Measurements from ENCODE around the gene SCYL1. TPM values are rescaled to one million over a fixed set of nuclear protein-coding genes. Genes with fewer than 3 reads are reported as not detected.

Gene SCYL1
- total RNA-seq, 1 experiment from 2014 or later = 53.6 TPM

DNA sequence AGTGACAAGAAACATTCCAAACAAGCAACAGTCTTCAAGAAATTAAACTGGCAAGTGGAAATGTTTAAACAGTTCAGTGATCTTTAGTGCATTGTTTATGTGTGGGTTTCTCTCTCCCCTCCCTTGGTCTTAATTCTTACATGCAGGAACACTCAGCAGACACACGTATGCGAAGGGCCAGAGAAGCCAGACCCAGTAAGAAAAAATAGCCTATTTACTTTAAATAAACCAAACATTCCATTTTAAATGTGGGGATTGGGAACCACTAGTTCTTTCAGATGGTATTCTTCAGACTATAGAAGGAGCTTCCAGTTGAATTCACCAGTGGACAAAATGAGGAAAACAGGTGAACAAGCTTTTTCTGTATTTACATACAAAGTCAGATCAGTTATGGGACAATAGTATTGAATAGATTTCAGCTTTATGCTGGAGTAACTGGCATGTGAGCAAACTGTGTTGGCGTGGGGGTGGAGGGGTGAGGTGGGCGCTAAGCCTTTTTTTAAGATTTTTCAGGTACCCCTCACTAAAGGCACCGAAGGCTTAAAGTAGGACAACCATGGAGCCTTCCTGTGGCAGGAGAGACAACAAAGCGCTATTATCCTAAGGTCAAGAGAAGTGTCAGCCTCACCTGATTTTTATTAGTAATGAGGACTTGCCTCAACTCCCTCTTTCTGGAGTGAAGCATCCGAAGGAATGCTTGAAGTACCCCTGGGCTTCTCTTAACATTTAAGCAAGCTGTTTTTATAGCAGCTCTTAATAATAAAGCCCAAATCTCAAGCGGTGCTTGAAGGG is 20.0 kb upstream of the SCYL1 start:
- intact Hi-C loops (cut with micrococcal nuclease; ENCODE audit: unreplicated experiment) = loop anchor here (2.0 to 5.0 kb wide), 2 partner anchors 38 to 76 kb away; no protein-coding TSS in a partner anchor
- DNase-seq = no peak
- H3K4me1 Mint-ChIP-seq (ENCODE audit: low read depth, unreplicated experiment) = peaks cover 11% of the 10 kb centered on the region
- H3K36me3 Mint-ChIP-seq (ENCODE audit: insufficient read depth, unreplicated experiment) = no peaks in the 10 kb centered on the region
- peaks cover 9% of the 10 kb centered on the region for H3K27me3 Mint-ChIP-seq (ENCODE audit: unreplicated experiment)
- H3K9me3 Mint-ChIP-seq (ENCODE audit: low read depth, unreplicated experiment) = no peaks in the 10 kb centered on the region
- no peak overlapping the region for H3K27ac Mint-ChIP-seq (ENCODE audit: unreplicated experiment)
- H3K4me3 Mint-ChIP-seq (ENCODE audit: low read depth, unreplicated experiment) = no peak overlapping the region
- CTCF ChIA-PET = interaction anchor here (0.7 to 1.8 kb wide), 3 partner anchors 33 to 492 kb away, joined by 3 to 5 read pairs (median 5); no protein-coding TSS in a partner anchor
- TSS peak; percentile 0 for BruUV-seq (replicated peaks)
- TF ChIP-seq, protein P1, sequence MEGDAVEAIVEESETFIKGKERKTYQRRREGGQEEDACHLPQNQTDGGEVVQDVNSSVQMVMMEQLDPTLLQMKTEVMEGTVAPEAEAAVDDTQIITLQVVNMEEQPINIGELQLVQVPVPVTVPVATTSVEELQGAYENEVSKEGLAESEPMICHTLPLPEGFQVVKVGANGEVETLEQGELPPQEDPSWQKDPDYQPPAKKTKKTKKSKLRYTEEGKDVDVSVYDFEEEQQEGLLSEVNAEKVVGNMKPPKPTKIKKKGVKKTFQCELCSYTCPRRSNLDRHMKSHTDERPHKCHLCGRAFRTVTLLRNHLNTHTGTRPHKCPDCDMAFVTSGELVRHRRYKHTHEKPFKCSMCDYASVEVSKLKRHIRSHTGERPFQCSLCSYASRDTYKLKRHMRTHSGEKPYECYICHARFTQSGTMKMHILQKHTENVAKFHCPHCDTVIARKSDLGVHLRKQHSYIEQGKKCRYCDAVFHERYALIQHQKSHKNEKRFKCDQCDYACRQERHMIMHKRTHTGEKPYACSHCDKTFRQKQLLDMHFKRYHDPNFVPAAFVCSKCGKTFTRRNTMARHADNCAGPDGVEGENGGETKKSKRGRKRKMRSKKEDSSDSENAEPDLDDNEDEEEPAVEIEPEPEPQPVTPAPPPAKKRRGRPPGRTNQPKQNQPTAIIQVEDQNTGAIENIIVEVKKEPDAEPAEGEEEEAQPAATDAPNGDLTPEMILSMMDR (IDR thresholded peaks at IDR 0.05; ENCODE audit: unreplicated experiment) = no peak

DNA sequence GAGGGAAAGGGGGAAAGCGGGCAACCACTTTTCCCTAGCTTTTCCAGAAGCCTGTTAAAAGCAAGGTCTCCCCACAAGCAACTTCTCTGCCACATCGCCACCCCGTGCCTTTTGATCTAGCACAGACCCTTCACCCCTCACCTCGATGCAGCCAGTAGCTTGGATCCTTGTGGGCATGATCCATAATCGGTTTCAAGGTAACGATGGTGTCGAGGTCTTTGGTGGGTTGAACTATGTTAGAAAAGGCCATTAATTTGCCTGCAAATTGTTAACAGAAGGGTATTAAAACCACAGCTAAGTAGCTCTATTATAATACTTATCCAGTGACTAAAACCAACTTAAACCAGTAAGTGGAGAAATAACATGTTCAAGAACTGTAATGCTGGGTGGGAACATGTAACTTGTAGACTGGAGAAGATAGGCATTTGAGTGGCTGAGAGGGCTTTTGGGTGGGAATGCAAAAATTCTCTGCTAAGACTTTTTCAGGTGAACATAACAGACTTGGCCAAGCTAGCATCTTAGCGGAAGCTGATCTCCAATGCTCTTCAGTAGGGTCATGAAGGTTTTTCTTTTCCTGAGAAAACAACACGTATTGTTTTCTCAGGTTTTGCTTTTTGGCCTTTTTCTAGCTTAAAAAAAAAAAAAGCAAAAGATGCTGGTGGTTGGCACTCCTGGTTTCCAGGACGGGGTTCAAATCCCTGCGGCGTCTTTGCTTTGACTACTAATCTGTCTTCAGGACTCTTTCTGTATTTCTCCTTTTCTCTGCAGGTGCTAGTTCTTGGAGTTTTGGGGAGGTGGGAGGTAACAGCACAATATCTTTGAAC is 19.2 kb upstream of the SCYL1 start:
- peaks cover 3% of the 10 kb centered on the region for H3K36me3 Mint-ChIP-seq (ENCODE audit: insufficient read depth, unreplicated experiment)
- CTCF ChIA-PET = interaction anchor here (1.2 to 1.8 kb wide), 2 partner anchors 34 to 81 kb away, joined by 3 to 5 read pairs; no protein-coding TSS in a partner anchor
- H3K27me3 Mint-ChIP-seq (ENCODE audit: unreplicated experiment) = peaks cover 9% of the 10 kb centered on the region
- H3K4me3 Mint-ChIP-seq (ENCODE audit: low read depth, unreplicated experiment) = no peak overlapping the region
- H3K4me1 Mint-ChIP-seq (ENCODE audit: low read depth, unreplicated experiment) = peaks cover 16% of the 10 kb centered on the region
- DNase-seq = no peak
- H3K27ac Mint-ChIP-seq (ENCODE audit: unreplicated experiment) = no peak overlapping the region
- no peaks in the 10 kb centered on the region for H3K9me3 Mint-ChIP-seq (ENCODE audit: low read depth, unreplicated experiment)
- TF ChIP-seq, protein P1 (IDR thresholded peaks at IDR 0.05; ENCODE audit: unreplicated experiment) = no peak
- intact Hi-C loops (cut with micrococcal nuclease; ENCODE audit: unreplicated experiment) = loop anchor here (2.0 to 5.0 kb wide), 2 partner anchors 38 to 77 kb away; no protein-coding TSS in a partner anchor
- no TSS peak for BruUV-seq (replicated peaks)

DNA sequence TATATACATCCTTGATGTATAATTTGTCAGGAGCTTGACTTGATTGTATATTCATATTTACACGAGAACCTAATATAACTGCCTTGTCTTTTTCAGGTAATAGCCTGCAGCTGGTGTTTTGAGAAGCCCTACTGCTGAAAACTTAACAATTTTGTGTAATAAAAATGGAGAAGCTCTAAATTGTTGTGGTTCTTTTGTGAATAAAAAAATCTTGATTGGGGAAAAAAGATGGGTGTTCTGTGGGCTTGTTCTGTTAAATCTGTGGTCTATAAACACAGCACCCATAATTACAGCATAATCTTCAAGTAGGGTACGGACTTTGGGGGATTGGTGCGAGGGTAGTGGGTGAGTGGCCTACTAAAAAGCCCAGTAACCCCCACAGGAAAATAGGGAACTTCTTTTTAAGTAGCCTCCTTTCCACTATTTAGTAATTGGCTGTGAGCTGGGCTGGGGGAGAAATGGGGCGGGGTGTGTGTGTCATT is 18.6 kb upstream of the SCYL1 start:
- H3K4me3 Mint-ChIP-seq (ENCODE audit: low read depth, unreplicated experiment) = no peak overlapping the region
- peaks cover 9% of the 10 kb centered on the region for H3K27me3 Mint-ChIP-seq (ENCODE audit: unreplicated experiment)
- intact Hi-C loops (cut with micrococcal nuclease; ENCODE audit: unreplicated experiment) = loop anchor here (5.0 kb wide), 1 partner anchor 39 kb away; no protein-coding TSS in a partner anchor
- TF ChIP-seq, protein P1 (IDR thresholded peaks at IDR 0.05; ENCODE audit: unreplicated experiment) = no peak
- H3K36me3 Mint-ChIP-seq (ENCODE audit: insufficient read depth, unreplicated experiment) = peaks cover 4% of the 10 kb centered on the region
- H3K9me3 Mint-ChIP-seq (ENCODE audit: low read depth, unreplicated experiment) = no peaks in the 10 kb centered on the region
- H3K4me1 Mint-ChIP-seq (ENCODE audit: low read depth, unreplicated experiment) = peaks cover 18% of the 10 kb centered on the region
- no peak for DNase-seq
- no peak overlapping the region for H3K27ac Mint-ChIP-seq (ENCODE audit: unreplicated experiment)
- BruUV-seq (replicated peaks) = no TSS peak
- CTCF ChIA-PET = interaction anchor here (1.2 to 3.1 kb wide), 3 partner anchors 27 to 81 kb away, joined by 3 to 20 read pairs (median 18); no protein-coding TSS in a partner anchor
